OCI-M2 (cell line): Measurements from ENCODE around the gene GEN1.
"Not testable (repeated sequence)": the region's sequence is repeated elsewhere in the genome, so short reads cannot be mapped to it uniquely, and the experiment has no call there.

Experiments
- DNase-seq: peaks from one replicate; lab custom pipeline; 2025; ENCODE audit not compliant: unreplicated experiment; lab: John Stamatoyannopoulos, UW

GEN1 gene

DNA sequence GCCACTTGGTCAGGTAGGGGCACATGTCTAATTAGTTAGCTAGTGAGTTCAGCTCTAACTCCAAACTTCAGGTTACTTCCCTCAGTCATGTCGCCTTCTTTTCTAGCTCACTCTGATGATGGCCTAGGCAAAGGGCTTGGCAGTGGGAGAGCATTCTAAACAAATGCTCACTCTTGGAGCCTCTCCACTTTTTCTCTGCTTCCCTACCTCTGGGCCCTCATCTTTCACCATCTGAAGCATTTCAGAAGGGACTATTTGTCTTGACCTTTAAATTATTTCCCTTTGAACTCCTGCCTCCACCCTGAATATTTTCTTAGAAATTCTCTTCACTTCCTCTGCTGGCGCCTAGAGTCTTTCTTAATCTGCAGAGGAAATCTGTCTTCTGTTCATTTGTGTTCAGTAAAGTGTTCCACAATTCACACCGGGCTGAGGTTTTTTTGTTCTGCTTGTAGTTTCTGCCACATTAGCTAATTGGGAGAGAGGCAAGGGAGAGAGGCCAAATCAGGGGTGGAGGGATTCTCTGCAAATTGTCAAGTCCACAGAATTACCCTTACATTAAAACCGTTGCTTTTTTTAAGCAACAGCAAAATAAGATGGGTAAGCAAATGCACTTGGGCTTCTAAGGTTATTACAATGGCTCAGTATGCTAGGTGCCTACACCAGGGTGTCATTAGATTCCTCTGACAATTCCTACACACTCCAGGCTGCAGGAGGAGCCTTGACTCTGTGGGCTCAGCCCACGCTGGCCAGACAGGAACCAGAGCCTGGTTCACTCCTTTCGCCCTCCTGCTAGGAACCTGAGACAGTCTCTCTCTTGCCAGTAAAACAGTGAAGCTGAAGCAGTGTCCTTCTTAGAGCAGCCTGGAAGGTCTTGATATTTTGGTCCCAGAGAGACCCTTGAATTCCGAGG is 67.9 kb downstream of the GEN1 start:
- no peak for DNase-seq

DNA sequence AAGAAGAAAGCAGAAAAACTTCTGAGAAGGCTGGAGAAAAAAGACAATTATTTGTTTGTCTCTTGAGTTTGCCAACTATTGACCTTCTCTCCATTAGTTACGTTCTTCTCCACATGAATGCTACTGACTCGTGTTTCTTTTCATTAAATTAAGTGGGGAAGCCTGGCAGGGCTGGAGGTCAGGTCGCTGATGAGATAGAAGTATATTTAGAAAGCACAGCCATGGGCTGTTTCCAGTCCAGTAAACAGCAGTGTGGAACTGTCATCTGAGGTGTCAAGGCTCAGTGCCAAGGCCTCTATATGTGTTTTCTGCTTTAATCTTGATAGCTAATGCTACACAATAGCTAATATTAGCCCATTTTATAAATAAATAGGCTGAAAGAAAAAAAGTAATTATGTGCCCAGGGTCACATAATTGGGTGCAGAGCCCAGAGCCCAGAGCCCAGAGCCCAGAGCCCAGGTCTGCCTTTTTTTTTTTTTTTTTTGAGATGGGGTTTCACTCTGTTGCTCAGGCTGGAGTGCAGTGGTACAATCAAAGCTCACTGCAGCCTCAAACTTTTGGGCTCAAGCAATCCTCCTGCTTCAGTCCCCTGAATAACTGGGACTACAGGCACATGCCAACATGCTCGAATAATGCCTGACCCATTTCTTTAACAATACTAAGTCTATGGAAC is 68.6 kb downstream of the GEN1 start:
- no peak for DNase-seq

DNA sequence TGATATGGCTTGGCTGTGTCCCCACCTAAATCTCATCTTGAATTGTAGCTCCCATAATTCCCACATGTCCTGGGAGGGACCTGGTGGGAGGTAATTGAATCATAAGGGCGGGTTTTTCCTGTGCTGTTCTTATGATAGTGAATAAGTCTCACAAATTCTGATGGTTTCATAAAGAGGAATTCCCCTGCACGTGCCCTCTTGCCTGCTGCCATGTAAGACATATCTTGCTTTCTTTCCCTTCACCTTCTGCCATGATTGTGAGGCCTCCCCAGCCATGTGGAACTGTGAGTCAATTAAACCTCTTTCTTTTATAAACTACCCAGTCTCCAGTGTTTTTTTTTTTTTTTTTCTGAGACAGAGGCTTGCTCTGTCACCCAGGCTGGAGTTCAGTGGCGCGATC is 69.7 kb downstream of the GEN1 start:
- not testable (repeated sequence) for DNase-seq

DNA sequence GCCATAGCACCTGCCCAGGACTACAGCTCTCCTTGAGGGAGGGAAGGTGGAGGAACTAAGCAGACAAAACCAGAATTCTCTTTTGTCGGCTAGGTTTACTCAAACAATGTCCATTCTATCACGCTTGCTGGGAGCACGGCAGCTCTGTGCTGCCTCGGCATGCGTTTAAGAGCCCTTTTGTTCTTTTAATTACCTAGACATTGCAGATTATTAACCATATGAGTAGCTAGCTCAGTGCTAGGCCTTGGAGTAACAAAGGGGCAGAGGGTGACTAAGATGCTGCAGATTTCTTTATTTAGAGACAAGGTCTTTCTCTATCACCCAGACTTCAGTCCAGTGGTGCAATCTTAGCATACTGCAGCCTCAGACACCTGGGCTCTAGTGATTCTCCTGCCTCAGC is 73.4 kb downstream of the GEN1 start:
- no peak for DNase-seq

DNA sequence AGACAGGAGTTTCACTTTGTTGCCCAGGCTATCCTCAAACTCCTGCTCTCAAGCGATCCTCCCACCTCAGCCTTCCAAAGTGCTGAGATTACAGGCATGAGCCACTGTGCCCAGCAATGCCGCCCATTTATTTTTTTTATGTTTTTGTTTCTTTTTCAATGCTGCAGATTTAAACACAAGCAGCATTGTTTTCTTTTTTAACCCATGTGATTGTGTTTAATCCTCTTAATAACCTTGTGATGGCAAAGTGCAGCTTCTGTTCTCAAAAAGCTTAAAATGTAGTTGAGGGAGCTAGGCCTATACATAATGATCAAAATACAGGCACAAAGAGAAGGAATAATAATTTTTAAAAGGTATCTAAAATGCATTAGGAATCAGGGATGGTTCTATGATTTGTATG is 73.8 kb downstream of the GEN1 start:
- no peak for DNase-seq

DNA sequence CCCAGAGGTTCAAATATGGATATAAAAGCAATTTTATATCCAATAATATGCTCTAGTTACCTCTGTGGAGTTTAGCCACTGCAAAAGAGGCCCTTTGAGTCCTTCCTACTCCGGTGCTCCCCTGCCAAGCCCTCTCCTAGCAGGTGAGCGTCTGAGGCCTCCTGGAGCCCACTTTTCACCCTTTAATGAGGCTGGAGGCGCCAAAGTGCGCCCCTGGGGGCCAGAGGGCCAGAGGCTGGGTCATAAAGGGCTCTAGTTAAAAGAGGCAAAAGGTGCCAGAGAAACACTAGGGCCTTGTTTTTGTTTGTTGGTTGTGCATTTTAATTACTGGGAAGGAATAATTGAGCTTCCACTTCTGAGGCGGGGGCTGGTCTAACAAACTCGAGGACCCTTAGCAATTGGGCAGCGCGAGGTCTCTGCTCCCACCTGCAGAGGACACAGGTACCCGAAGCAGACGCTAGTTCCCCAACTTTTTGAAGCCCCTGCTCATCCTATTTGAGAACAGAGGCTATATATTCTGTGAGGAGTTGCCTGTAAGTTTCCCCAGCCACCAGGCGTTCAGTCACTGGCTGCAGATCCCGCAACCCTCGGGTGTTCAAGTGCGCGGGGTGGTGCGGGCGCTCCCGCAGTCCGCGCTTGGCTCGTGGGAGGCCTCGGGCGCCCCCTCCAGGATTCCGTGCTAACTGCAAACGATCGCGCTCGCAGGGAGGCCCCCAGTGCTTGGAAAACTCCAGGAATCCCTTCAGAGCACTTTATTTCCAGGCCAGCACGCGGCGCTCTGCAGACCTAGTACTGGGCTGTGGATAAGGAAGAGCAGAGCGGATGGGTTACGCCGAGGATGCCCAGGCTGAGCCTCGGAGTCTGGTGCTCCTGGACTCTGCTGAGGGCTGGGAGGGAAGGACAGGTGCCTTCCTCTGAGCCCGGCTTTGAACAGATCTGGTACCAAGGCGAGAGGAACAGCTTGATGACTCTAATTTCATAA is 76.4 kb downstream of the GEN1 start:
- DNase-seq, result no peak

DNA sequence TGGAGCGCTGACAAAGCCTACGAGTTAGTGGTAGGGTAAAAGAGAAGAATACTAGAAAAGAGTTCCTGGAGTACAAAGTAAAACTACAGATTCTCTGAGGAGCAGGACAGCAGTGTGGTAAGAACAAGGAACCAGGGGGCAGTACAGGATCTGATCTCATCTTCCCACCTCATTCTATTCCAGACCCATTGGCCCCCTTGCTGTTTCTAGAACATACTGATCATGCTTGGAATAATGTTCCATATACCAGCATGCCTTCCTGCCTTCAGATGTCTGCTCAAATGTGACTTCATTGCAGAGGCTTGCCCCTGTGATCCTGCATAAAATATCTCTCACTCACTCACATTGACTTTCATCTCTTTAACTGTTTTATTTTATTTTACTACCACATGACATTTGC is 81.6 kb downstream of the GEN1 start:
- DNase-seq, result no peak
